Cerebellar nuclear complex (tissue), 1 donor: Measurements from ENCODE around the gene PCDHGA1.
"Not testable (repeated sequence)": the region's sequence is repeated elsewhere in the genome, so short reads cannot be mapped to it uniquely, and the experiment has no call there.

Source experiments
- DNase-seq, 2 experiments: peaks; one replicate each; lab custom pipeline; 2025; lab: John Stamatoyannopoulos, UW

PCDHGA1 gene

GRCh38 chr5:141409598-141410306, 79.4 kb downstream of the PCDHGA1 start:
- DNase-seq, result no peak

DNA sequence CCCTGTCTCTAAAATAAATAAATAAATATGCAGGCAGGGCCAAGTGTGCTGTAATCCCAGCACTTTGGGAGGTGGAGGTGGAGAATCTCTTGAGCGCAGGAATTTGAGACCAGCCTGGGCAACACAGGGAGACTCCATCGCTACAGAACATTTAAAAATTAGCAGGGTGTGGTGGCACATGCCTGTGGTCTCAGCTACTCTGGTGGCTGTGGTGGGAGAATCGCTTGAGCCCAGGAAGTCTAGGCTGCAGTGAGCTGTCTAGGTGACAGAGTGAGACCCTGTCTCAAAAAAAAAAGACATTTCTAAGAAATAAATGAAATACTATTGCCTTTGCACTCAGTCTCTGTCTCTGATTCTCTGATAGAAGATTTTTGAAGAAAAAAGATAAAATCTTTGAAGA, 81.3 kb downstream of the PCDHGA1 start:
- no peak for DNase-seq

- no peak for DNase-seq
Measured at GRCh38 chr5:141412854-141413539, 82.7 kb downstream of the PCDHGA1 start, which contains the start of gene PCDHGA10. PCDHGA10 (plus strand) TSS chr5:141412987; CDS start chr5:141413176, 189 bp downstream.

DNA sequence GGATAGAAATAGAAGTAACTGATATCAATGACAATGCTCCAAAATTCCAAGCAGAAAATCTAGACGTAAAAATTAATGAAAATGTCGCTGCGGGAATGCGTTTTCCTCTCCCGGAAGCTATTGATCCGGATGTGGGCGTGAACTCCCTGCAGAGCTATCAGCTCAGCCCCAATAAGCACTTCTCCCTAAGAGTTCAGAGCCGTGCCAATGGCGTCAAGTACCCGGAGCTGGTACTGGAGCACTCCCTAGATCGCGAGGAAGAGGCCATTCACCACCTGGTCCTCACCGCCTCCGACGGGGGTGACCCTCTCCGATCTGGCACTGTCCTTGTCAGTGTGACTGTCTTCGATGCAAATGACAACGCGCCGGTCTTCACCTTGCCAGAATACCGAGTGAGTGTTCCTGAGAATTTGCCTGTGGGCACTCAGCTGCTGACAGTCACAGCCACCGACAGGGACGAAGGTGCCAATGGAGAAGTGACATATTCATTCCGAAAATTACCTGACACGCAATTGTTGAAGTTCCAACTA, 83.3 kb downstream of the PCDHGA1 start:
- no peak for DNase-seq

- DNase-seq, result not testable (repeated sequence)
Measured at GRCh38 chr5:141414548-141415274, 84.4 kb downstream of the PCDHGA1 start.

- DNase-seq, result not testable (repeated sequence)
Measured at GRCh38 chr5:141415275-141415618, 84.9 kb downstream of the PCDHGA1 start.

DNA sequence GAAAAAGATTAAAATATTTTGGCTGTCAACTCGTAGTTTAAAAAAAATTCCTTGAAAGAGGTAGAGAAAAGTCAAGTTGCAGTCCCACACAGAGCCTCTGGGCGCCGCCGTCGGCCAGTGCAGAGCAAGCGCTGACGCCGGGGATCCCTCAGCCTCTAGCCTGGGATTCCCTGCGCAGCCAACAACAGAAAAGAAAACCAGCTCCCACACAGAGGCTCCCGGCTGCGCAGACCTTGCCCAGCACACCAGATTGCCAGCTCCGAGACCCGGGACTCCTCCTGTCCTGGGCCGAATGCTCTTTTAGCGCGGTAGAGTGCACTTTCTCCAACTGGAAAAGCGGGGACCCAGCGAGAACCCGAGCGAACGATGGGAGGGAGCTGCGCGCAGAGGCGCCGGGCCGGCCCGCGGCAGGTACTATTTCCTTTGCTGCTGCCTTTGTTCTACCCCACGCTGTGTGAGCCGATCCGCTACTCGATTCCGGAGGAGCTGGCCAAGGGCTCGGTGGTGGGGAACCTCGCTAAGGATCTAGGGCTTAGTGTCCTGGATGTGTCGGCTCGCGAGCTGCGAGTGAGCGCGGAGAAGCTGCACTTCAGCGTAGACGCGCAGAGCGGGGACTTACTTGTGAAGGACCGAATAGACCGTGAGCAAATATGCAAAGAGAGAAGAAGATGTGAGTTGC, 87.3 kb downstream of the PCDHGA1 start, which contains the start of gene PCDHGB7:
TSS of gene PCDHGB7 (plus strand) at position 184 of the 679 bp plus-strand sequence. CDS start at position 367, 183 bp downstream.
- DNase-seq, result not testable (repeated sequence)

- no peak for DNase-seq
Measured at GRCh38 chr5:141419074-141419880, 89.0 kb downstream of the PCDHGA1 start.

- no peak for DNase-seq
Measured at GRCh38 chr5:141420855-141421488, 90.7 kb downstream of the PCDHGA1 start, which contains the start of gene PCDHGA11. PCDHGA11 (plus strand) TSS chr5:141421051; CDS start chr5:141421228, 177 bp downstream.

GRCh38 chr5:141421489-141421855, 91.2 kb downstream of the PCDHGA1 start:
- no peak for DNase-seq

- no peak for DNase-seq
Measured at GRCh38 chr5:141422742-141423291, 92.5 kb downstream of the PCDHGA1 start.

- DNase-seq, result no peak
Measured at GRCh38 chr5:141427783-141428426, 97.6 kb downstream of the PCDHGA1 start.

GRCh38 chr5:141430332-141431113, 100.2 kb downstream of the PCDHGA1 start, which contains the start of gene PCDHGA12:
PCDHGA12 (plus strand) TSS chr5:141430507; CDS start chr5:141430760, 253 bp downstream.
- DNase-seq, result no peak

- no peak for DNase-seq
Measured at GRCh38 chr5:141431286-141431685, 101.0 kb downstream of the PCDHGA1 start.

- not testable (repeated sequence) for DNase-seq
Measured at GRCh38 chr5:141432308-141432707, 102.0 kb downstream of the PCDHGA1 start.

GRCh38 chr5:141432726-141433125, 102.4 kb downstream of the PCDHGA1 start:
- DNase-seq, result not testable (repeated sequence)

GRCh38 chr5:141434006-141434405, 103.7 kb downstream of the PCDHGA1 start:
- DNase-seq, result no peak

DNA sequence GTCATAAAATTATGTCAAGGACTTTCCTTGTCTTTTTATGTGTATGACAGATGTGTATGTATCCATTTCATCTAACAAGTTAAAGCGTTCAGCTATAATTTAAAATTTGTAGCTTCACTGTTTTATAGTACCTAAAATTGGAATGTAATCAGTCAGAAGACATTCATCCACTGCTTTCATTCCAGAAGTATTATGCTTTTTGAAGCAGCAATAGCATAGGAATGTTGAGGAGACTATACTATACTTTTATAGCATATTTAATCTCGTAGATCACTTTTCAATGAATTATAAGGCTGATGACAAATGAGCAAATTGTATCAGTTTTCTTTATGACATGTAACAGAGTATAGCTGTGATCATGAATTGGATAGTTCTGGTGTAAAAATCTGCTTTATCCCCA, 106.9 kb downstream of the PCDHGA1 start:
- DNase-seq, result no peak
